IMR-90 (cell line): ENCODE results near the gene RAB27B. TPM values are rescaled to one million over a fixed set of nuclear protein-coding genes. Genes with fewer than 3 reads are reported as not detected.

Experiments used
- ATAC-seq: fragments of 200-7000 bp; cut with Tn5 transposase; 2 replicates; pipeline ENCODE4 v1.9.1; 2020; ENCODE audit warnings: low read depth, mild to moderate bottlenecking, moderate library complexity
- BruUV-seq: library from RNA; stranded (reverse); fragments of 400-500 nt; replicated peaks from 2 replicates; lab custom pipeline; 2021; lab: Mats Ljungman, UMichigan
- CTCF ChIA-PET: fragments of 300-600 bp; formaldehyde crosslinking; extraction: SDS; loops from one replicate; lab custom pipeline; 2021; ENCODE audit warnings: antibody characterized with exemption; lab: Yijun Ruan, JAX
- POLR2A ChIA-PET: fragments of 300-600 bp; sonication (Branson Sonifier 250); formaldehyde crosslinking; loops from one replicate; lab custom pipeline; 2022; ENCODE audit warnings: antibody characterized with exemption; ENCODE audit not compliant: unreplicated experiment; lab: Charles Lee
- DNase-seq: peaks from one replicate; pipeline ENCODE4 v3.0.0; 2013
- H2AFZ ChIP-seq: replicated peaks from 2 replicates; pipeline ENCODE3; 2013; ENCODE audit warnings: low read length, mild to moderate bottlenecking; ENCODE audit not compliant: poor library complexity
- H2AK5ac ChIP-seq: 2 replicates; pipeline ENCODE4 v1.6.1; 2013; ENCODE audit warnings: low read depth, low read length, inconsistent platforms
- H2AK9ac ChIP-seq: replicated peaks from 2 replicates; pipeline ENCODE3; 2013; ENCODE audit warnings: mild to moderate bottlenecking, low read depth, low read length, moderate library complexity; ENCODE audit not compliant: poor library complexity
- H2BK120ac ChIP-seq: 2 replicates; pipeline ENCODE4 v1.6.1; 2013; ENCODE audit warnings: low read depth, low read length, inconsistent platforms
- H2BK15ac ChIP-seq: 3 replicates; pipeline ENCODE4 v1.6.1; 2013; ENCODE audit warnings: low read depth, low read length, inconsistent platforms
- H2BK20ac ChIP-seq: 2 replicates; pipeline ENCODE4 v1.6.1; 2013; ENCODE audit warnings: low read depth, mild to moderate bottlenecking, inconsistent platforms, low read length, moderate library complexity
- H2BK5ac ChIP-seq: 2 replicates; pipeline ENCODE4 v1.6.1; 2013; ENCODE audit warnings: mild to moderate bottlenecking, low read depth, low read length, inconsistent platforms; ENCODE audit not compliant: poor library complexity, severe bottlenecking
- H3K14ac ChIP-seq: replicated peaks from 2 replicates; pipeline ENCODE4 v1.6.1; 2013; ENCODE audit warnings: low read depth, low read length, inconsistent platforms
- H3K18ac ChIP-seq: 2 replicates; pipeline ENCODE4 v1.6.1; 2013; ENCODE audit warnings: low read depth, low read length, control low read depth
- H3K23ac ChIP-seq: 2 replicates; pipeline ENCODE4 v1.6.1; 2013; ENCODE audit warnings: low read depth, low read length, inconsistent platforms
- H3K27ac ChIP-seq: 2 replicates; pipeline ENCODE4 v1.5.1; 2013; ENCODE audit warnings: mild to moderate bottlenecking, control low read depth, low read length; ENCODE audit not compliant: insufficient read depth
- H3K27me3 ChIP-seq: 2 replicates; pipeline ENCODE4 v1.6.1; 2013; ENCODE audit warnings: low read length; ENCODE audit not compliant: control insufficient read depth, insufficient read depth
- H3K36me3 ChIP-seq: 2 replicates; pipeline ENCODE4 v1.6.1; 2013; ENCODE audit warnings: low read length, mixed read lengths; ENCODE audit not compliant: control insufficient read depth, insufficient read depth
- H3K4ac ChIP-seq: 2 replicates; pipeline ENCODE4 v1.6.1; 2013; ENCODE audit warnings: low read depth, low read length, inconsistent platforms
- H3K4me1 ChIP-seq: 2 replicates; pipeline ENCODE4 v1.6.1; 2013; ENCODE audit warnings: low read length, mixed read lengths; ENCODE audit not compliant: control insufficient read depth, insufficient read depth
- H3K4me2 ChIP-seq: 2 replicates; pipeline ENCODE4 v1.6.1; 2013; ENCODE audit warnings: low read depth, mild to moderate bottlenecking, control low read depth, low read length, moderate library complexity
- H3K4me3 ChIP-seq: 2 replicates; pipeline ENCODE4 v1.5.1; 2013; ENCODE audit warnings: low read depth, mild to moderate bottlenecking, control low read depth, low read length, moderate library complexity; ENCODE audit not compliant: insufficient read depth
- H3K56ac ChIP-seq: 2 replicates; pipeline ENCODE4 v1.6.1; 2013; ENCODE audit warnings: low read length, inconsistent platforms; ENCODE audit not compliant: insufficient read depth; ENCODE audit errors: extremely low read depth
- H3K79me1 ChIP-seq, 2 experiments: 2 replicates each; pipeline ENCODE4 v1.6.1; 2013; ENCODE audit warnings: low read length in 2 of 2, inconsistent platforms in 1 of 2, low read depth in 1 of 2
- H3K9ac ChIP-seq: 2 replicates; pipeline ENCODE4 v1.6.1; 2013; ENCODE audit warnings: low read depth, low read length, control low read depth
- H3K9me1 ChIP-seq: 2 replicates; pipeline ENCODE4 v1.6.1; 2013; ENCODE audit warnings: low read length, inconsistent platforms; ENCODE audit not compliant: insufficient read depth
- H3K9me3 ChIP-seq: 2 replicates; pipeline ENCODE4 v1.6.1; 2013; ENCODE audit warnings: low read length; ENCODE audit not compliant: control insufficient read depth, insufficient read depth
- H4K20me1 ChIP-seq: 2 replicates; pipeline ENCODE4 v1.6.1; 2013; ENCODE audit warnings: low read length, inconsistent platforms; ENCODE audit not compliant: insufficient read depth
- H4K5ac ChIP-seq: 2 replicates; pipeline ENCODE4 v1.6.1; 2013; ENCODE audit warnings: mild to moderate bottlenecking, low read depth, low read length, control low read depth
- H4K8ac ChIP-seq, 2 experiments: 2 replicates each; pipeline ENCODE4 v1.6.1; 2013; ENCODE audit warnings: low read depth in 2 of 2, low read length in 2 of 2, control low read depth in 1 of 2, inconsistent platforms in 1 of 2
- H4K91ac ChIP-seq: 2 replicates; pipeline ENCODE4 v1.6.1; 2013; ENCODE audit warnings: low read depth, low read length, inconsistent platforms; ENCODE audit not compliant: insufficient read depth
- BHLHE40 ChIP-seq: fragments of 150-350 bp; IDR thresholded peaks from 2 replicates; pipeline ENCODE4 v1.6.1; 2016; ENCODE audit warnings: mild to moderate bottlenecking, low read depth, low read length
- NFE2L2 ChIP-seq: fragments of 150-350 bp; IDR thresholded peaks from 2 replicates; pipeline ENCODE4 v1.6.1; 2016; ENCODE audit warnings: low read depth, mild to moderate bottlenecking, low read length
- POLR2A ChIP-seq: IDR thresholded peaks from 2 replicates; pipeline ENCODE4 v1.6.1; 2012; ENCODE audit warnings: mild to moderate bottlenecking, low read depth, low read length
- WGBS, 2 experiments: methylation state at CpG; one replicate each; pipeline versions ENCODE4 v1.1.5 to v1.1.7; 2013; ENCODE audit warnings: missing lambda C conversion rate in 2 of 2; ENCODE audit not compliant: insufficient read length in 1 of 2; ENCODE audit errors: extremely low coverage in 2 of 2; 5-methylcytosine and 5-hydroxymethylcytosine counted together
- dilution Hi-C: fragments of 300-500 bp; cut with HindIII; formaldehyde crosslinking; loops from one replicate; pipeline ENCODE4 v1.14.3; 2018; ENCODE audit warnings: low sequenced_read_pairs; ENCODE audit not compliant: unreplicated experiment
- in situ Hi-C: fragments of 300-500 bp; cut with MboI; formaldehyde crosslinking; loops from 3 replicates; pipeline ENCODE4 v1.14.3; 2019; ENCODE audit warnings: low sequenced_read_pairs, inconsistent platforms, mixed read lengths
- intact Hi-C: fragments of 100-400 bp; cut with micrococcal nuclease; formaldehyde crosslinking; loops from 2 replicates; pipeline ENCODE4 v1.10.0; 2022
- polyA plus RNA-seq, 3 experiments: library from polyadenylated mRNA; depleted of rRNA; stranded (reverse); fragments of >200 nt; gene quantifications; 2 replicates each; pipeline ENCODE4 v1.2.3, GENCODE V29; 2012; ENCODE audit warnings: low replicate concordance in 1 of 3
- total RNA-seq: library from RNA; depleted of rRNA; stranded (reverse); fragments of >200 nt; gene quantifications from 2 replicates; pipeline ENCODE4 v1.2.3, GENCODE V29; 2012
- TF ChIP-seq, protein P1 (sequence below): fragments of 150-350 bp; IDR thresholded peaks from 2 replicates; pipeline ENCODE4 v1.6.1; 2017; ENCODE audit warnings: mild to moderate bottlenecking, antibody characterized with exemption, low read length, low read depth

RAB27B gene
- total and polyA plus RNA-seq, 2 of the 4 experiments (the other 2 are of a cell fraction) = 0.24 to 1.3 TPM

- no peak overlapping the region for H3K9ac ChIP-seq
- H3K4me1 ChIP-seq = peaks cover 4% of the 10 kb centered on the region
- H3K4ac ChIP-seq = no peak overlapping the region
- H3K36me3 ChIP-seq = peaks cover 9% of the 10 kb centered on the region
- H3K9me3 ChIP-seq = no peaks in the 10 kb centered on the region
- no TSS peak for BruUV-seq
- POLR2A ChIA-PET = no interaction called here
- no peak overlapping the region for H3K4me2 ChIP-seq
- TF ChIP-seq, protein P1, sequence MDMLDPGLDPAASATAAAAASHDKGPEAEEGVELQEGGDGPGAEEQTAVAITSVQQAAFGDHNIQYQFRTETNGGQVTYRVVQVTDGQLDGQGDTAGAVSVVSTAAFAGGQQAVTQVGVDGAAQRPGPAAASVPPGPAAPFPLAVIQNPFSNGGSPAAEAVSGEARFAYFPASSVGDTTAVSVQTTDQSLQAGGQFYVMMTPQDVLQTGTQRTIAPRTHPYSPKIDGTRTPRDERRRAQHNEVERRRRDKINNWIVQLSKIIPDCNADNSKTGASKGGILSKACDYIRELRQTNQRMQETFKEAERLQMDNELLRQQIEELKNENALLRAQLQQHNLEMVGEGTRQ = no peak
- TF ChIP-seq NFE2L2 (no peak), BHLHE40 (no peak), POLR2A (no peak)
- CTCF ChIA-PET = no interaction called here
- H3K79me1 ChIP-seq = peaks cover 0 to 2% of the 10 kb centered on the region in 2 experiments; a peak in 1 of 4 replicates
- H2BK5ac ChIP-seq = no peak overlapping the region
- no peak overlapping the region for H3K18ac ChIP-seq
- DNase-seq (no peak), ATAC-seq (no peak)
- H2BK20ac ChIP-seq = no peak overlapping the region
- no peaks in the 10 kb centered on the region for H4K20me1 ChIP-seq
- H3K27me3 ChIP-seq = no peaks in the 10 kb centered on the region
- H4K91ac ChIP-seq = no peak overlapping the region
- no peak overlapping the region for H4K8ac ChIP-seq
- H2AFZ ChIP-seq = no peak overlapping the region
- H3K56ac ChIP-seq = no peak overlapping the region
- H3K4me3 ChIP-seq = no peak overlapping the region
- H2AK9ac ChIP-seq = no peak overlapping the region
- no peak overlapping the region for H2BK15ac ChIP-seq
- intact Hi-C loops = no loop called here
- H2AK5ac ChIP-seq = no peak overlapping the region
- WGBS, 2 experiments = no CpG with 5 or more reads among the region's 4 CpGs
- no peak overlapping the region for H4K5ac ChIP-seq
- no peak overlapping the region for H3K27ac ChIP-seq
- H2BK120ac ChIP-seq = no peak overlapping the region
- H3K14ac ChIP-seq = no peak overlapping the region
- dilution Hi-C loops = no loop called here
- no peak overlapping the region for H3K23ac ChIP-seq
- H3K9me1 ChIP-seq = peaks cover 5% of the 10 kb centered on the region; the same call in 1 of the 2 replicates
- in situ Hi-C loops = no loop called here
These were observed 113.9 kb downstream of the RAB27B start for GRCh38 chr18:54942144-54942543.
